HUDEP-2 (cell line): ENCODE data around the gene DUSP14.
A peak's percentile ranks its signal among the peaks of the same experiment; 100 is the strongest.
"Not testable (repeated sequence)": the region's sequence is repeated elsewhere in the genome, so short reads cannot be mapped to it uniquely, and the experiment has no call there.

Experiments
- DNase-seq, 76 experiments: peaks; one replicate each; lab custom pipeline; 2025; ENCODE audit not compliant: unreplicated experiment in 76 of 76; lab: John Stamatoyannopoulos, UW

Gene DUSP14

GRCh38 chr17:37483311-37484039 lies 6.2 kb upstream of the DUSP14 start:
- no peak for DNase-seq

- no peak for DNase-seq
Observed at GRCh38 chr17:37485938-37486570, 3.6 kb upstream of the DUSP14 start.

GRCh38 chr17:37488009-37488604 lies 1.6 kb upstream of the DUSP14 start:
- DNase-seq: peak in 10 of 76 experiments; percentile 7 to 37 (median 15)

- DNase-seq: peak in 51 of 76 experiments; percentile 3 to 56 (median 28)
Observed at GRCh38 chr17:37488607-37489196, 989 bp upstream of the DUSP14 start.

GRCh38 chr17:37490022-37490587 lies 414 bp downstream of the DUSP14 start:
- DNase-seq: peak in 44 of 76 experiments; percentile 4 to 54 (median 22)

GRCh38 chr17:37490638-37491614 lies 1.2 kb downstream of the DUSP14 start:
- DNase-seq: peak in 51 of 76 experiments; percentile 3 to 74 (median 29)

GRCh38 chr17:37492167-37492566 lies 2.5 kb downstream of the DUSP14 start:
- no peak for DNase-seq

- no peak for DNase-seq
Observed at GRCh38 chr17:37493249-37494027, 3.7 kb downstream of the DUSP14 start.

GRCh38 chr17:37494401-37494831 lies 4.7 kb downstream of the DUSP14 start:
- no peak for DNase-seq

- DNase-seq: no peak
Observed at GRCh38 chr17:37494971-37495370, 5.3 kb downstream of the DUSP14 start.

- no peak for DNase-seq
Observed at GRCh38 chr17:37500378-37500777, 10.7 kb downstream of the DUSP14 start.

- no peak for DNase-seq
Observed at GRCh38 chr17:37502009-37502936, 12.6 kb downstream of the DUSP14 start.

GRCh38 chr17:37503148-37503547 lies 13.5 kb downstream of the DUSP14 start:
- DNase-seq: no peak

- DNase-seq: no peak
Observed at GRCh38 chr17:37505333-37505732, 15.6 kb downstream of the DUSP14 start.

GRCh38 chr17:37506678-37507077 lies 17.0 kb downstream of the DUSP14 start:
- peak in 32 of 76 experiments; percentile 2 to 54 (median 14) for DNase-seq

GRCh38 chr17:37507111-37507510 lies 17.4 kb downstream of the DUSP14 start:
- DNase-seq: no peak

GRCh38 chr17:37510056-37510455 lies 20.4 kb downstream of the DUSP14 start:
- DNase-seq: no peak

- DNase-seq: not testable (repeated sequence)
Observed at GRCh38 chr17:37511642-37512041, 22.0 kb downstream of the DUSP14 start.
